Liver (tissue), 9 donors: ENCODE results near the gene KIAA1217. TPM values are rescaled to one million over a fixed set of nuclear protein-coding genes. Genes with fewer than 3 reads are reported as not detected.

Experiments used
- DNase-seq: peaks from one replicate; pipeline ENCODE4 v3.0.0-alpha.2; 2017; ENCODE audit warnings: low spot score
- H3K27ac ChIP-seq, 2 donors: one replicate each; pipeline ENCODE4 v1.7.0; 2013; ENCODE audit warnings: inconsistent platforms in 2 of 2, low read length in 2 of 2, control low read depth in 1 of 2, low read depth in 1 of 2, mild to moderate bottlenecking in 1 of 2
- H3K27me3 ChIP-seq, 4 donors: one replicate each; pipeline versions ENCODE4 v1.6.1 to v1.7.0; 2013; ENCODE audit warnings: low read length in 3 of 4, inconsistent platforms in 1 of 4, mild to moderate bottlenecking in 1 of 4, moderate library complexity in 1 of 4; ENCODE audit not compliant: control insufficient read depth in 4 of 4, insufficient read depth in 4 of 4
- H3K36me3 ChIP-seq, 4 donors: one replicate each; pipeline versions ENCODE4 v1.6.1 to v1.7.0; 2013; ENCODE audit warnings: low read length in 3 of 4, mild to moderate bottlenecking in 3 of 4, low read depth in 1 of 4, moderate library complexity in 1 of 4; ENCODE audit not compliant: control insufficient read depth in 4 of 4, insufficient read depth in 3 of 4
- H3K4me1 ChIP-seq, 4 donors: one replicate each; pipeline versions ENCODE4 v1.6.1 to v1.7.0; 2013; ENCODE audit warnings: low read length in 3 of 4, mild to moderate bottlenecking in 3 of 4, moderate library complexity in 1 of 4; ENCODE audit not compliant: control insufficient read depth in 4 of 4, insufficient read depth in 4 of 4
- H3K4me3 ChIP-seq, 3 donors: one replicate each; pipeline versions ENCODE4 v1.6.1 to v1.7.0; 2013; ENCODE audit warnings: low read length in 3 of 3, control low read depth in 1 of 3, low read depth in 1 of 3, mild to moderate bottlenecking in 1 of 3
- H3K9ac ChIP-seq, 2 donors: one replicate each; pipeline ENCODE4 v1.7.0; 2013; ENCODE audit warnings: low read length in 2 of 2, mild to moderate bottlenecking in 2 of 2, moderate library complexity in 2 of 2, control low read depth in 1 of 2, low read depth in 1 of 2
- H3K9me3 ChIP-seq, 4 donors: one replicate each; pipeline versions ENCODE4 v1.6.1 to v1.7.0; 2013; ENCODE audit warnings: low read length in 3 of 4; ENCODE audit not compliant: control insufficient read depth in 4 of 4
- EGR1 ChIP-seq, 2 donors: IDR thresholded peaks; 2 replicates each; pipeline ENCODE4 v1.6.1; 2016 to 2018; ENCODE audit warnings: antibody characterized with exemption in 2 of 2, low read depth in 2 of 2
- FOXA1 ChIP-seq: IDR thresholded peaks from 2 replicates; pipeline ENCODE4 v1.6.1; 2016; ENCODE audit warnings: antibody characterized with exemption
- FOXA2 ChIP-seq: IDR thresholded peaks from 2 replicates; pipeline ENCODE4 v1.6.1; 2016; ENCODE audit warnings: antibody characterized with exemption
- GABPA ChIP-seq, 2 donors: IDR thresholded peaks in 1 of 2; conservative IDR thresholded peaks in 1 of 2; 2 replicates each; pipeline ENCODE4 v1.6.1; 2016; ENCODE audit warnings: antibody characterized with exemption in 2 of 2, mild to moderate bottlenecking in 1 of 2, moderate library complexity in 1 of 2
- HNF4A ChIP-seq, 2 donors: conservative IDR thresholded peaks; 2 replicates each; pipeline ENCODE4 v1.6.1; 2016; ENCODE audit warnings: antibody characterized with exemption in 2 of 2, mild to moderate bottlenecking in 2 of 2
- HNF4G ChIP-seq: IDR thresholded peaks from 2 replicates; pipeline ENCODE4 v1.6.1; 2016; ENCODE audit warnings: antibody characterized with exemption
- JUND ChIP-seq, 2 donors: IDR thresholded peaks; 2 replicates each; pipeline ENCODE4 v1.6.1; 2016; ENCODE audit warnings: antibody characterized with exemption in 2 of 2
- MAX ChIP-seq: IDR thresholded peaks from 2 replicates; pipeline ENCODE4 v1.6.1; 2016; ENCODE audit warnings: antibody characterized with exemption
- NR2F2 ChIP-seq: IDR thresholded peaks from 2 replicates; pipeline ENCODE4 v1.6.1; 2016; ENCODE audit warnings: antibody characterized with exemption
- RAD21 ChIP-seq, 2 donors: IDR thresholded peaks; 2 replicates each; pipeline ENCODE4 v1.6.1; 2016; ENCODE audit warnings: antibody characterized with exemption in 2 of 2, mild to moderate bottlenecking in 2 of 2
- RXRA ChIP-seq, 2 donors: IDR thresholded peaks; 2 replicates each; pipeline ENCODE4 v1.6.1; 2017 to 2018; ENCODE audit warnings: antibody characterized with exemption in 2 of 2, mild to moderate bottlenecking in 1 of 2
- SP1 ChIP-seq: IDR thresholded peaks from 2 replicates; pipeline ENCODE4 v1.6.1; 2018; ENCODE audit warnings: antibody characterized with exemption, mild to moderate bottlenecking
- TAF1 ChIP-seq: conservative IDR thresholded peaks from 2 replicates; pipeline ENCODE4 v1.6.1; 2016; ENCODE audit warnings: antibody characterized with exemption, mild to moderate bottlenecking
- YY1 ChIP-seq: IDR thresholded peaks from 2 replicates; pipeline ENCODE4 v1.6.1; 2016; ENCODE audit warnings: antibody characterized with exemption, mild to moderate bottlenecking
- WGBS: extraction: QIAGEN DNeasy Blood & Tissue Kit; methylation state at CpG from one replicate; pipeline ENCODE4 v1.1.7; 2013; 5-methylcytosine and 5-hydroxymethylcytosine counted together
- polyA plus RNA-seq, 2 donors: library from polyadenylated mRNA; stranded (reverse) in 1 of 2; unstranded in 1 of 2; fragments of 200-250 nt in 1 of 2; fragments of >200 nt in 1 of 2; fragmentation: Nextera tagmentation in 1 of 2; extraction: Ambion mirVana in 1 of 2; gene quantifications; one replicate each; pipeline versions ENCODE4 v1.2.1 to v1.2.3, GENCODE V29; 2013 to 2015
- total RNA-seq, 2 donors: library from RNA; depleted of rRNA; stranded (reverse); fragments of >200 nt; gene quantifications; one replicate each; pipeline ENCODE4 v1.2.3, GENCODE V29; 2014
- TF ChIP-seq, protein P1 (sequence below): IDR thresholded peaks from 2 replicates; pipeline ENCODE4 v1.6.1; 2016; ENCODE audit warnings: antibody characterized with exemption
- TF ChIP-seq, protein P2 (sequence below): IDR thresholded peaks from 2 replicates; pipeline ENCODE4 v1.6.1; 2016; ENCODE audit warnings: antibody characterized with exemption
- TF ChIP-seq, protein P3 (sequence below): fragments of 150-350 bp; IDR thresholded peaks from 2 replicates; pipeline ENCODE4 v1.5.1; 2017; ENCODE audit warnings: improper control_type of control experiment, low read depth, low read length; ENCODE audit not compliant: missing input control
- TF ChIP-seq, protein P4 (sequence below): IDR thresholded peaks from 2 replicates; pipeline ENCODE4 v1.6.1; 2016; ENCODE audit warnings: antibody characterized with exemption, mild to moderate bottlenecking
- donor health status: healthy.
- donor health status: healthy.
- donor health status: healthy.
- donor health status: healthy.
- donor health status: healthy.

KIAA1217 gene
- total and polyA plus RNA-seq, 4 donors: 4.5 to 12.8 (median 6.8) TPM

DNA sequence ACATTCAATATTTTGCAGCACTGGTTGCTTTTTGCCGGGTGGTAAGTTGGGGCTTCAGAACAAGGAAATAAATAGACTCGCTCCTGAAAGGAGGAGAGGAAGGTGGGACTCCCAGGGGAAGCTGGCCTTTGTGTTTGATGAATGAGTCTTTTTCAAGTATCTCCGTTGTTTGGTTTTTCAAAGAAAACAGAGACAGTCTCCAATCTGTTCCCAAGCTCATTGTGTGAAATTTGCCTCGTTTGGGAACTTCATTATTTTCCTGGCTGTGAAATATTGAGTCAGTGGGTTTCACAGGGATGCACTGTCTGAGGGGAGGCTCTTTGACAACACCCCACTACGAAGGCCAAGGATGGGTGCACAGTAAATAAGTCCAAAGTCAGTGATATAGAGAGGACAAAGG lies 38.7 kb upstream of the KIAA1217 start (continued):
- TF ChIP-seq, protein P1, sequence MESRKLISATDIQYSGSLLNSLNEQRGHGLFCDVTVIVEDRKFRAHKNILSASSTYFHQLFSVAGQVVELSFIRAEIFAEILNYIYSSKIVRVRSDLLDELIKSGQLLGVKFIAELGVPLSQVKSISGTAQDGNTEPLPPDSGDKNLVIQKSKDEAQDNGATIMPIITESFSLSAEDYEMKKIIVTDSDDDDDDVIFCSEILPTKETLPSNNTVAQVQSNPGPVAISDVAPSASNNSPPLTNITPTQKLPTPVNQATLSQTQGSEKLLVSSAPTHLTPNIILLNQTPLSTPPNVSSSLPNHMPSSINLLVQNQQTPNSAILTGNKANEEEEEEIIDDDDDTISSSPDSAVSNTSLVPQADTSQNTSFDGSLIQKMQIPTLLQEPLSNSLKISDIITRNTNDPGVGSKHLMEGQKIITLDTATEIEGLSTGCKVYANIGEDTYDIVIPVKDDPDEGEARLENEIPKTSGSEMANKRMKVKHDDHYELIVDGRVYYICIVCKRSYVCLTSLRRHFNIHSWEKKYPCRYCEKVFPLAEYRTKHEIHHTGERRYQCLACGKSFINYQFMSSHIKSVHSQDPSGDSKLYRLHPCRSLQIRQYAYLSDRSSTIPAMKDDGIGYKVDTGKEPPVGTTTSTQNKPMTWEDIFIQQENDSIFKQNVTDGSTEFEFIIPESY: no peak
- no peak for TF ChIP-seq MAX

DNA sequence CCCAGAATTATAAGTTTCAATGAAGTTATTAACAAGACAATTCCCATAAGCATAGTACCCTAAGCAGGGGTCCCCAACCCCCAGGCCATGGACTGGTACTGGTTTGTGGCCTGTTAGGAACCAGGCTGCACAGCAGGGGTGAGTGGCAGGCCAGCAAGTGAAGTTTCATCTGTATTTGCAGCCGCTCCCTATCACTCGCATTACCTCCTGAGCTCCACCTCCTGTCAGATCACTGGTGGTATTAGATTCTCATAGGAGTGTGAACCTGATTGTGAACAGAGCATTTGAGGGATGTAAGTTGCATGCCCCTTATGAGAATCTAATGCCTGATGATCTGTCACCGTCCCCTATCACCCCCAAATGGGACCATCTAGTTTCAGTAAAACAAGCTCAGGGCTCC lies 36.0 kb upstream of the KIAA1217 start:
- Histone ChIP-seq H3K27ac (no peak overlapping the region), H3K4me3 (no peak overlapping the region), H3K9ac (no peak overlapping the region), H3K27me3 (no peaks in the 10 kb centered on the region), H3K4me1 (no peaks in the 10 kb centered on the region), H3K9me3 (peaks cover 0 to 2% (median 0%) of the 10 kb centered on the region in 4 donors), H3K36me3 (no peaks in the 10 kb centered on the region)
- no peak for DNase-seq
- TF ChIP-seq NR2F2 (no peak), TAF1 (no peak), EGR1 (IDR thresholded peaks at IDR 0.05; ENCODE audit: low read depth in 2 of 2) (no peak), HNF4G (no peak), MAX (no peak), GABPA (IDR thresholded peaks at IDR 0.05 in 1 of 2, conservative IDR thresholded peaks at IDR 0.05 in 1 of 2) (no peak), SP1 (no peak), FOXA1 (no peak), FOXA2 (no peak), RXRA (IDR thresholded peaks at IDR 0.05) (no peak), YY1 (no peak), JUND (IDR thresholded peaks at IDR 0.05) (no peak), HNF4A (conservative IDR thresholded peaks at IDR 0.05) (no peak), RAD21 (IDR thresholded peaks at IDR 0.05) (no peak)
- TF ChIP-seq, protein P1: no peak
- TF ChIP-seq, protein P2, sequence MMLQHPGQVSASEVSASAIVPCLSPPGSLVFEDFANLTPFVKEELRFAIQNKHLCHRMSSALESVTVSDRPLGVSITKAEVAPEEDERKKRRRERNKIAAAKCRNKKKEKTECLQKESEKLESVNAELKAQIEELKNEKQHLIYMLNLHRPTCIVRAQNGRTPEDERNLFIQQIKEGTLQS: no peak
- TF ChIP-seq, protein P3, sequence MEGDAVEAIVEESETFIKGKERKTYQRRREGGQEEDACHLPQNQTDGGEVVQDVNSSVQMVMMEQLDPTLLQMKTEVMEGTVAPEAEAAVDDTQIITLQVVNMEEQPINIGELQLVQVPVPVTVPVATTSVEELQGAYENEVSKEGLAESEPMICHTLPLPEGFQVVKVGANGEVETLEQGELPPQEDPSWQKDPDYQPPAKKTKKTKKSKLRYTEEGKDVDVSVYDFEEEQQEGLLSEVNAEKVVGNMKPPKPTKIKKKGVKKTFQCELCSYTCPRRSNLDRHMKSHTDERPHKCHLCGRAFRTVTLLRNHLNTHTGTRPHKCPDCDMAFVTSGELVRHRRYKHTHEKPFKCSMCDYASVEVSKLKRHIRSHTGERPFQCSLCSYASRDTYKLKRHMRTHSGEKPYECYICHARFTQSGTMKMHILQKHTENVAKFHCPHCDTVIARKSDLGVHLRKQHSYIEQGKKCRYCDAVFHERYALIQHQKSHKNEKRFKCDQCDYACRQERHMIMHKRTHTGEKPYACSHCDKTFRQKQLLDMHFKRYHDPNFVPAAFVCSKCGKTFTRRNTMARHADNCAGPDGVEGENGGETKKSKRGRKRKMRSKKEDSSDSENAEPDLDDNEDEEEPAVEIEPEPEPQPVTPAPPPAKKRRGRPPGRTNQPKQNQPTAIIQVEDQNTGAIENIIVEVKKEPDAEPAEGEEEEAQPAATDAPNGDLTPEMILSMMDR: no peak
- TF ChIP-seq, protein P4, sequence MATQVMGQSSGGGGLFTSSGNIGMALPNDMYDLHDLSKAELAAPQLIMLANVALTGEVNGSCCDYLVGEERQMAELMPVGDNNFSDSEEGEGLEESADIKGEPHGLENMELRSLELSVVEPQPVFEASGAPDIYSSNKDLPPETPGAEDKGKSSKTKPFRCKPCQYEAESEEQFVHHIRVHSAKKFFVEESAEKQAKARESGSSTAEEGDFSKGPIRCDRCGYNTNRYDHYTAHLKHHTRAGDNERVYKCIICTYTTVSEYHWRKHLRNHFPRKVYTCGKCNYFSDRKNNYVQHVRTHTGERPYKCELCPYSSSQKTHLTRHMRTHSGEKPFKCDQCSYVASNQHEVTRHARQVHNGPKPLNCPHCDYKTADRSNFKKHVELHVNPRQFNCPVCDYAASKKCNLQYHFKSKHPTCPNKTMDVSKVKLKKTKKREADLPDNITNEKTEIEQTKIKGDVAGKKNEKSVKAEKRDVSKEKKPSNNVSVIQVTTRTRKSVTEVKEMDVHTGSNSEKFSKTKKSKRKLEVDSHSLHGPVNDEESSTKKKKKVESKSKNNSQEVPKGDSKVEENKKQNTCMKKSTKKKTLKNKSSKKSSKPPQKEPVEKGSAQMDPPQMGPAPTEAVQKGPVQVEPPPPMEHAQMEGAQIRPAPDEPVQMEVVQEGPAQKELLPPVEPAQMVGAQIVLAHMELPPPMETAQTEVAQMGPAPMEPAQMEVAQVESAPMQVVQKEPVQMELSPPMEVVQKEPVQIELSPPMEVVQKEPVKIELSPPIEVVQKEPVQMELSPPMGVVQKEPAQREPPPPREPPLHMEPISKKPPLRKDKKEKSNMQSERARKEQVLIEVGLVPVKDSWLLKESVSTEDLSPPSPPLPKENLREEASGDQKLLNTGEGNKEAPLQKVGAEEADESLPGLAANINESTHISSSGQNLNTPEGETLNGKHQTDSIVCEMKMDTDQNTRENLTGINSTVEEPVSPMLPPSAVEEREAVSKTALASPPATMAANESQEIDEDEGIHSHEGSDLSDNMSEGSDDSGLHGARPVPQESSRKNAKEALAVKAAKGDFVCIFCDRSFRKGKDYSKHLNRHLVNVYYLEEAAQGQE: no peak
- 90% methylated on average over 3 of the region's 3 CpGs for WGBS
